GM18517 (cell line): ENCODE results near the gene SLC6A13.
"Not testable (repeated sequence)": the region's sequence is repeated elsewhere in the genome, so short reads cannot be mapped to it uniquely, and the experiment has no call there.

ENCODE experiments used
- ATAC-seq: cut with Tn5 transposase; IDR thresholded peaks from one replicate; pipeline ENCODE4 v1.9.1; 2021; ENCODE audit warnings: mild to moderate bottlenecking, moderate library complexity; ENCODE audit not compliant: unreplicated experiment

The SLC6A13 gene

DNA sequence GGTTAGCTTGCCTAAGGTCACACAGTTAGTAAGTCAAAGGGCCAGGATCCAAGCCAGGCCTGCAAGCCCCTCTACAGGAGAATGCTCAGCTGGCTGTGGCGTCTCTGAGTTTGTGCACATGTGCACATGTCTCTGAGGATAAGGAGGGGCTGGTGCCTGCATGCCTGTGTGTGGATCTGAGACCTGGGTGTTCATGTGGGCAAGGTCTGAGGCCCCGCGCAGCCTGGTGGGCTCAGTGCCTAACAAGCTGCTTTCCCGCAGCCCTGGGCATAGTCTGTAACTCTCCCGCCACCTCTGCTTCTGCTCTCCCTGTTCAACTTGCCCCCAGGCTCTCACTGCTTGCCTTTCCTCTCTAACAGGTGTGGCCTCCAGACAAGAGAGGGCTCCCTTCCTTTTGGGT, 44.4 kb downstream of the SLC6A13 start:
- no peak for ATAC-seq

DNA sequence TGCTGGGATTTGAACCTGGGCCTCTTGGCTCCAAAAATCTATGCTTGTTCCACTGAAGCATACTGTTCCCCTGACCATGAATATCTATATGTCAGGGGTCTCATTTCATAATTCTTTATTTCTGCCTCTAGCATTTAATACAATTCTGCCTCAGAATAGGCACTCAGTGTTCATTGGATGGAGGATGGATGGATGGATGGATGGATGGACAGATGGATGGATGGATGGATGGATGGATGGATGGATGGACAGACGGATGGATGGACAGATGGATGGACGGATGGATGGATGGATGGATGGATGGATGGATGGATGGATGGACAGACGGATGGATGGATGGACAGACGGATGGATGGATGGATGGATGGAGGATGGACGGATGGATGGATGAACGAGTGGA, 45.6 kb downstream of the SLC6A13 start:
- not testable (repeated sequence) for ATAC-seq

DNA sequence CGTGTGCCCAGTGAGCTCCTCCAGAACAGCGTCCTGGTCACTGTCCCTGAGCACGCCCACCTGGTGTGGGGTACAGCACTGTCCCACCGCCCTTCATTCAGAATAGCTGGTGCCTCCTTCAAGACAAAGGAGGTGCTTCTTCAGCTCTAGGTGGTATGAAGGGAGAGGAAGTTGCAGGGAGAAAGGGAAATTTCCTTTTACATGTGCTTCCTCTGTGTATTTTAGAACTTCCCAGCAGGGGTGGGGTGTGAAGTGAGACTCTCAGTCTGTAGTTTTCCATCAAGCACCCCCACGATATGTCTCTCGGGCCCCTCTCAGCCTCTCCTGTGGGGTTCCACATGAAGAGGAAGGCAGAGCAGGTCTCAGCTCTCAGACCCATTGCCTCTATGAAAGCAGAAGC, 47.5 kb downstream of the SLC6A13 start:
- no peak for ATAC-seq

DNA sequence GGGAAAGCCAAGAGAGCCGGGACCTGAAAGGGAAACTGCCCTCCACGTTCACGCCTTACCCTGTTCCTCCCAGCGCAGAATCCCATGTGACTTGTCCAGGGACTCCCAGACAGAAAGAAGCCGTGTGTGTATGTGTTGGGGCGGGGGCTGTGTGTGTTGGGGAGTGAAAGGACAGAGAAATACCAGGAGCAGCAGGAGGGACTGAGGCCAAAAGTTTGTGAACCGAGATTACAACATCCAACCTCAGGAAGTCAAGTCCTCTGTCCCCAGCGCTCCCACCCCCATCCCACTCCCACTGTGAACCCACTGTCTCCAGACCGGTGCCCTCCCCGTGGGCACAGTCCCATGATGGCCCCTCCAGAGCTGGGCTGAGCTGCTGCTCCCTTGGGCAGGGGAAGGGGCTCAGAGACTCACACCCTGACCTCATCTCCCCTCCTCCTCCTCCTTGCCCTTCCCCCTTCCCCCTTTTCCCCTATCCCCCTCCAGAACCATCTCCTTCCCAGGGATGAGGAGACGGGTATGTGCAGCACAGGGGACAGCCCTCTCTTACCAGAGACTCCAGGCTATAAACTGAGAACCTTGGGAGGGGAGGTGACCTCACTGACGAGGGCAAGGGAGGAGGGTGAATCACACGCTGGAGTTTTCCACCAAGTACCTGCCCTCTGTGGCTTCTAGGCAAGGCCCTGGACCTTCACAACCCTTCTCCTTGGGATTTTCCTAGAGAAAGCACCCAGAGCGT, 48.5 kb downstream of the SLC6A13 start, which contains the start of gene SLC6A12:
TSS of gene SLC6A12 (minus strand) at position 155 of the 739 bp plus-strand sequence. CDS start 4,171 bp downstream, outside the sequence.
- ATAC-seq: no peak

DNA sequence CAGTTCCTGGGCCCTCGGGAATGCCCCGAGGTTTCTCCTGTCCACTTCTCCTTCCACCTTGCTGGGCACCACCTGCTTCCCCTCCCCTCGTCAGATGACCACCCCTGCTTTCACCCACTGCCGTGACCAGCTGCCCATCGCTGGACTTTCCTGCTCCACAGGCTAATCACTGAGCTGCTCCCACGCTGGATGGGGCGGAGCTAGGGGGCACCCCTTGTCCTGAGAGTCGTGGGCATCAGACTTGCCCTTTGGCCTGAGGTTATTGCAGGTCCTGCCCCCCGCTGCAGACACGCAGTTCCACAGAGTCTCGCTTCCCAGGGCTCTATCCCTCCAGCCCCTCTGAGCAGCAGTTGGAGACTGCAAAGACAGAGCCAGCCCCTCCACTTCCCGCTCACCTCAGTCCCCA, 49.1 kb downstream of the SLC6A13 start:
- no peak for ATAC-seq

DNA sequence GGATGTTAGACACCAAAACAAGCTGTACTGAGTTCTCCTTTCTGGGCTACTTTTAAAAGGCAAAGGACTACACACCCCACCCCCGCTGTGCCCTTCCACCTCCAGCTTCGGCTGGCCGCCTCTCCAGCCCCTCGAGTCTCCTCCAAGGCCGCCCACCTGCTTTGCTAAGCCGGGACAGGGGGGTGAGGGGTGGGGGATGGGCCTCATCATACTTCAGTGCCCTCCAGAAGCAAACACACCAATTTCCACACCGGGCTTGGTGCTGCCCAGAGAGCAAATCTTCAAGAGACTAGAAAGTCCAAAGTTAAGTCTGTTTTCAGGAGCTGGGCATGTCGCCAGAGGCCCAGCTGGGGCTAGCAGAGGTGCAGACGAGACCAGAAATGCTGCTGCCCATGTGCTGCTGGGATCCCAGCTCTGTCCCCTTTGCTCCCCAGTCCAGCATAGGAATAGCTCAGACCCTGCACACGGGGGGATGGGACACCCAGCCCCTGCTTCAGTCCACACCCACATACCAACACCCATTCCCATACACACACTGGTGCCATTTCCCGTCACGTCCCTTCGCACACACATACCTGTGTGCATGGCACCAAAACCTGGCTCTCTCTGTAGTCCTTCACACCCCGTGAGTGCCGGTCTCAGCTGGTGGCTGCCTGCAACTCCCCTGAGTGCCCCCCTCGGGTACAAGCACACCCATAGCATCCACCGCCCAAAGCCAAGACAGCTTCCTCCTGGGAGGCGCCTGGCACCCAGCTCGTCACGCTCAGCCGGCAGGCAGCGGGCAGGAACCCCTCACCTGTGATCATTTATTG, 49.7 kb downstream of the SLC6A13 start:
- no peak for ATAC-seq

DNA sequence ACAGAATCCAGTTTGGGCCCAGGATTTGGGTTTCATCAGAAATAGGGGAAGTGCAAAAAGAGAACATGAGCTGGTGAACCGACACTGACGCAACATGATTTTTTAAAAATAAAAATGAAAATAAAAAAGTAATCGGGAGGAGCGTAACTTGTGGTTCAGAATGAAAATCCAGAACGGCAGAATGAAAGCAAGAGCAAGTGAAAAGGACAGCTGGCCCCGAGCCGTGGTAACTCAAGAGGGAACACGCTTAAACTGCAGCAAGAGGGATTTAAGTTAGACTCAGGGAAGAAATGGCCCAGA, 50.3 kb downstream of the SLC6A13 start:
- no peak for ATAC-seq

DNA sequence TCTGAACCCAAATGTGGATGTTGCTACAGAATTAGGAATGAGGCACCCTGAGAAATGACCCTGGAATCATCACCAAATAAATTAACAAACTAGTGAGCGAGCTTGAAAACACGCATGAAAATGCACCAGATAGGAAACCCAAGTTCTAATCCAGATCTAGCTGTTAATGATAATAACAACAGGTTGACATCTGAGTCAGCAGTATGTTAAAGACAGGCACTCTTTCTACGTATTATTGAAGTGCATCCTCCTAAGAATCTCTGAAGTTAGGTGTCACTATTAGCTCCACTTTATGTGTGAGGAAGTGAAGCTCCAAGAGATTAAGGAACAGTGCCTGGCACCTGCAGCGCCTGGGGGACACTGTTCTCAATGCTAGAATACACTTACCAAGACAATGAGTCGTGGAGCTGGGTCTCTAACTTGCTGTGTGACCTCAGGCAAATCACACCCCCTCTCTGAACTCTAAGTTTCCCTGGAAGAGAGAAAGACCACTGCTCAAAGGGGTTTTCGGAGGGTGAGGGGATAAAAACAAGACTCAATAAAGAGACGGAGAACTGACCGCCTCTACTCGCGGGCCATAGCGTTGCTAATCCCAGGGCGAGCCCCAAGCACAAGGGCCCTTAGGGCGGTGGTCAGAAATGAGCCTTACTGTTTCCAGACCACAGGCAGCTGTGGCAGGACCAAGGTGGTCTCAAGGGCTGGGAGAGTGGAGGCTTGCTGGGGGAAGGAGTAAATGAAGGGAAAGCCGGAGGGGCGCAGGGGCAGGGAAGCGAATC, 50.8 kb downstream of the SLC6A13 start:
- ATAC-seq: no peak

DNA sequence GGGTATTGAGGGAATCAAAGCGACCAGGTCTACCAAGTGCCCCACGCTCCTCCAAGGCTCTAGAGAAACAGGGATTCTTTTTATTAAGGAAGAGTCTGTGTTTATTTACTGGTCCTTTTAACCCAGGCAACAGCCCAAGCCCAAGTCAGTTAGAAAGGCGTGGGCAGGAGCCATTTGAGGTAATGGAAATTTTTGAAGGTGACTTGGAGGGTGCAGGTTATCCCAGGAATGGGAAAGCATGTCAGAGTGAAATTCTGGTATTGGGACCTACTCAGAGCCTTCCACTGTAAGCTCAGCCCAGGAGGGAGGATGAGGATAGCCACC, 51.5 kb downstream of the SLC6A13 start:
- ATAC-seq: no peak

DNA sequence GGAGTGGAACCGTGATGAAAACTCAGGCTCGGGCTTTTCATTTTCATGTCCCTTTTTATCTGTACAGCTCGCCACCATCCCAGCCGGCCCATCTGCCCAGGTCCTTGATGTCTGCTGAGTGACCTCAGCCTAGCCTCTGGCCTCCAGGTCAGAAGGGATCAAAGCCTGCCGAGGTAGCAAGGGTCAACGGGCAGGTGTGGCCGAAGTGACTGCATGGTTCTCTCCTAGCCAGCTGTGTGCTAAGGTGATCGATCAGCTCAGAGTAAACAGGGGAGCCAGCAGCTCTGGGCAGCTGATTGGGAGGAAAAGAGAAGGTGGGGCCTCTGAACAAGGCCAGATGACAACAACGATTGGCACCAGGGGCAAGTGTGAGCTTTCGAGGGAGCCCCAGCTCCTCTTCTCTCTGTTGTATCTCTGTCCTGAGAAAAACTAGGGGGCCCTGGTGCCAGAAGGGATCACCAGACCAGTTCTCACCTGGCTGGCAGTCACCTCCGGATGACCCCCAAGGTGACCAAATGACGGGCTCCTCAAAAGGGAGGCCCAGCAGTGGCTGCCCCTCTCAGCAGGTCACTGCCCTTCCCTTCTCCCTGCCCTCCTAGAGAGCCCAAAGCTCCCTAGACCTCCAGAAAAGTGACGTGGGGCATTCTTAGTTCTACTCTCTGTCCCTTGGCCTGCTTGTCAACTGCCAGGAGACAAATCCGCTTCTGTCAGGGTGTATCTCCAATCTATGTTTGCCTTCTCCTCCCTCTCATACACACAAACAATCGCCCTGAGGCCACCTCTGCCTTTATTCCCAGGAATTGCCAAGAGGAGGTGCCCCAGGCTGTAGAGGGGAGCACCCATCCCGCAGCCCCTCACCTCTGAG, 52.1 kb downstream of the SLC6A13 start:
- no peak for ATAC-seq

DNA sequence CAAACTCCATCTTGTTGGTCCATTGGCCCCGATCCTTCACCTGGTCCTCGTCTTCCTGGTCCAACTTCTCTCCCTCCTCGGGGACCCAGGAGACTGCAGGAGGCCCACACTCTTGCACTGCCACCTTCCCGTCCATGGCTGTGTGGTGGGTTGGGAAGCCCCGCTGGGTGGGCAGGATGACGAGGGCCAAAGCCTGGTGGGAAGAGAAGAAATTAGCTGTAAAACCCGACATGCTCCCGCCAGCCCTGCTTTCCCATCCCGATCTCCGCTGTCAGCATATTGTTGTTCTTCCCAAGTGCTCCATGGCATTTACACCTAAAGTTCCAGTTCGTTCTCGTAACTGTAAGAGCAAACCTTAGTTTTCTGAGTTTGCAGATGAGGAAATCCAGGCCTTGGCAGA, 52.8 kb downstream of the SLC6A13 start:
- ATAC-seq: no peak

DNA sequence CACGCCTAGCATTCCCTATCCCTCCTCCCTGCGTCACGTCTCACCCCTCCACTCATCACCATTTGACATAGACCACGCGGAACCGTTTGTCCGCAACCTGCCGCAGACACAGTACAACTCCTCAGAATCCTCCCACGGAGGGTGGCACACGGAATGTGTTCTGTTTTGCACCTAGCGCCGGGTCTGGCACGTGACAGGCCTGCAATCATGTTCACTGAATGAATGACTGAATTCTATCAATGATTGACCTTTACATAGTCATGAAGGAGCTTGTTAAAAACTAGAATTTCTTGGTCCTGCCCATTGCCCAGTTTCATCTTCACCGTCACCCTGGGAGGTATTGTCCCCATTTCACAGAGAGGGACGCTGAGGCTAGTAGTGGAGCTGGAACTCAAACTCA, 53.4 kb downstream of the SLC6A13 start:
- no peak for ATAC-seq

DNA sequence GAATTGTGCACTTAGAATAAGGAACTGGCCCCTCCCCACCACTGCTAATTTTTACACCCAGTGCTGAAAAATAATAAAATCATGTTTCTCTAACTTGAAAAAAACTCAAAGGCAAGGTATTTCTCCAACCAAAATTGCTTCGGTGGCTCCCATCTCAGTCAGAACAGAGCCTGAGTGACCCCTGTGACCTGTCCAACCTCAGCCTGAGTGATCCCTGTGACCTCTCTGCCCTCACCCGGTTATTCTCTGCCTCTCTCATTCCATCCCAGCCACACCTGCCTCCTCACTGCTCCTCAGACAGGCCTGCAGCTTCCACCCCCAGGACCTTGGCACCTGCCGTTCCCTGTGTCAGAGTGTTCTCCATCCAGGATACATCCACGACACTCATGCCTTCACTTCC, 53.8 kb downstream of the SLC6A13 start:
- no peak for ATAC-seq

DNA sequence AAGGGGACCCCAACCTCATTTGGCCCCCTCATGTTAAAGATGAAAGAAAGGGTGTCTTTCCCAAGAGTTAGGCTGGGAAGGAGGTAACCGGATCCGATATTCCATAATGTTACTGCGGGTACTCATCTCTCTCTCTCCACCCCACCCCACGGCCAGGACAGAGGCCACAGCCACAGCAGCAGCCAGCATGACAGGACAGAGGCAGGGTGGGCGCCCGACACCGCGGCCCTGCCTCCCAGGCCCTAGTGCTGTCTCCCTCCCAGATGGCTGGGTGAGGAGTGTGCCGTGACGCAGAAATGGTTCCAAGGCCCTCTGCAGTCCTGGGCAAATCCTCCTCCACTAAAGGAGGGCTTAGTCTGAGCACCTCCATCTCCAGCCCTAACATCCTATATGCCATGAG, 54.8 kb downstream of the SLC6A13 start:
- ATAC-seq: no peak

DNA sequence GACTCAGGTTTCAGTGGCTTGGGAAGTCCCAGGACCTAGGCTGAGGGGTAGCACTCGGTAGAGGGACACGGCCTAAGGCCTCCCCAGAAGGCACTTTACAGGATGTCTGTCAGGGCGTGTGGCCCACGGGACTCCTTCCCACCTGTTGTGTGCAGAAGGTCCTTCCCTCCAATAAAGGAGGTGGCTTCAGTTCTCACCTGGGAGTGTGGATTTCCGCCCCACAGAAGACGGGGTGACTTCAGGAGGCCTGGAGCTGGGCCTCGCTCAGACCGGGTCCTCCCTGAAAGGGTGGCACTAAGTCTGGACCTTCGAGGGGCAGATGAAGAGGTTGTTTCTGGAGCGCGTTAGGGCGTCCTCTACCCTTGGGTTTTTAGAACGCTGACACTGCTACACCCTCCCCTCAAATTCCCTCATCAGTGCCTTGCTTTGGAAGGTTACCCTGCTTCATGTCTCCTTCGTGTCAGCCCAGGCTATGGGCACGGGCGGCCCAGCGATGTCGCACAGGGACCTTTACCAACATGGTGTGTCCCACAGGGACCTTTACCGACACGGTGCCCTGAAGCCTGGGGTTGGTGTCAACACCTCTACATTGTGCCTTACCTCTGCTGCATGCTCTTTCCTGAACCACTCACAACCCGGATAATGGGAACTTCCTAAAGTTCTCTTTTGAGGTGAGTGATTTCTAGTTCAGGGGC, 55.7 kb downstream of the SLC6A13 start:
- no peak for ATAC-seq

DNA sequence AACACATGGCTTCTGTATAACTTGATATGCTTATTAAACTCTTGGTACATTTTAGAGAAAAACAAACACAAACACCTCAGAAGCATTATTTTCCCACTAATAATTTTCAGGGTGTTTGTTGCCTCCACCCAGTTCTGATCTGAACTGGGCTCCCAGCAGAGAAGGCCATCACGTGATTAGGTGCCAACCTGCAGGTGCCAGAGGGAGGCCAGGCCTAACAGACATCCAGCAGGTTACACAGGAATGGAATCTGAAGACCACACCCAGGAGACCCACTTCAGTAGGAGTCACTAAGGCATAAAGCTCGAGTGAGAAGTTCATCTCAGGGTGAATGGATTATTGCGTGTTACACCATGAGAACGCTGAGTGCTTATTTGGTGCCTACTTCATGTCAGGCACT, 57.6 kb downstream of the SLC6A13 start:
- ATAC-seq: no peak

DNA sequence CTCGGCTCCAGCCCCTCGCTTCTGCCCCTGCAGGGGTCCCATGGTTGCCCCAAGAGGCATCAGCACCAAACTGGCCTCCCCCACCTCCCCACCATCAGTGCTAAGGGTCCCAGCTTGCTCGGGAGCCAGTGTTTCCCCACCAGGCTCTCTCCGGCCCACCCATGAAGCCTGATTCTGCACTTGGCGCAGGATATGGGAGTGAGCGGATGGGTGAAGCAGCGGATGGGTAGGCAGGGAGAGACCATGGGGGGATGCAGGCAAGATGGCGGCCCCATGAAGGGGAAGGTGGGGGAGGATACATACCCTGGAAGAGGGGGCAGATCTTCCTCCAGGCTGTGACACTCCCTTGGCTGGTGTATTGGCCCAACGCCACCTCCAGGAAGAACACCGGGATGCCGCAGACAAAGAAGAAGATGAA, 58.4 kb downstream of the SLC6A13 start:
- no peak for ATAC-seq

DNA sequence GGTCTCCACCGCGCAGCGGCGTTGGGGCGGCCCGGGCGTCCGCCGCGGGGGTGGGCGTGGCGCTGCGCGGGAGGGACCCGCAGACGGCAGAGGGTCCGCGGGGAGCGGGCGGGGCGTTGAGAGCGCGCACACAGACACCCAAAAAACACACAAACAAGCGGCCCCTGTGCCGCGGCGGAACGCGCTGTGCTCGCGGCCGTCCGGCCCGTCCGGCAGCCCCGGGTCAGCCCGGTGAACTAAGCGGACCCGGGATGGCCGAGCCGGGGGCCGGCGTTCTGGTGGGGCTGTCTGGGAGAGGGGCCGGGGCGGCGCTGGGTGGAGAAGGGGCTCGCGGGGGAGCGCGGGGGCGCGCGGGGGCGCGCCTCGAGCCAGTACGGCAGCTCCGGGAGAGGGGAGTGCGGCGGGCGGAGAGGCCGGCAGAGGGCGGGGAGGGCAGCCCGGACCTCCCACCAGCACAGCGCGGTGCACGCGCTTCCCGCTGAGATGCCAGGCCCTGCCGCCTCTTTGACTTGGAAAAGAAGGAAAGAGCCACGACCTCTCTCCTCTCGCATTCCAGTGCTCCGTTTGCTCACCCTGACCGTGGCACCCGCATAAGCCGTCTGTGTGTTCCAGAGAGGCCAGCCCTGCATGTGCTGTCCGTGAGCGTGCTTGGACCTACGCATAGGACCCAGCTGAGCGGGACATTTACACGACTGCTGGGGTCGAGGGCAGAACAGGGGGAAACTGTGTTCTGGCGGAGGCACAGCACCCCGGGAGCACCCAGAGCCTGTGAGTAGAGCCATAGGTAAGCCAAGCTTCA, 59.0 kb downstream of the SLC6A13 start:
- ATAC-seq: no peak

DNA sequence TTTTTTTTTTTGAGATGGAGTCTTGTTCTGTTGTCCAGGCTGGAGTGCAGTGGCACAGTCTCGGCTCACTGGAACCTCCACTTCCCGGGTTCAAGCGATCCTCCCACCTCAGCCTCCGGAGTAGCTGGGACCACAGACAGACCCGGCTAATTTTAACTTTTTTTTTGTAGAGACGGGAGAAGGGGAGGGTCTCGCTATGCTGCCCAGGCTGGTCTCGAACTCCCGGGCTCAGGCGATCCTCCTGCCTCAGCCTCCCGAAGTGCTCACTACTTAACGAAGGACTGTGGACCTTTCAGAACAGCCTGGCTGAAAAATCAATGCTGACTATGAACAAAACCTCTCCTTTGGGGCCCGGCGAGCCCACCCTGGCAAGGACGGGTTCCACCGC, 59.6 kb downstream of the SLC6A13 start:
- ATAC-seq: no peak
